GM21447 (cell line): ENCODE results near the gene TMEM212.

ENCODE experiments used
- ATAC-seq: cut with Tn5 transposase; IDR thresholded peaks from one replicate; pipeline ENCODE4 v1.9.1; 2021; ENCODE audit not compliant: unreplicated experiment

The TMEM212 gene

DNA sequence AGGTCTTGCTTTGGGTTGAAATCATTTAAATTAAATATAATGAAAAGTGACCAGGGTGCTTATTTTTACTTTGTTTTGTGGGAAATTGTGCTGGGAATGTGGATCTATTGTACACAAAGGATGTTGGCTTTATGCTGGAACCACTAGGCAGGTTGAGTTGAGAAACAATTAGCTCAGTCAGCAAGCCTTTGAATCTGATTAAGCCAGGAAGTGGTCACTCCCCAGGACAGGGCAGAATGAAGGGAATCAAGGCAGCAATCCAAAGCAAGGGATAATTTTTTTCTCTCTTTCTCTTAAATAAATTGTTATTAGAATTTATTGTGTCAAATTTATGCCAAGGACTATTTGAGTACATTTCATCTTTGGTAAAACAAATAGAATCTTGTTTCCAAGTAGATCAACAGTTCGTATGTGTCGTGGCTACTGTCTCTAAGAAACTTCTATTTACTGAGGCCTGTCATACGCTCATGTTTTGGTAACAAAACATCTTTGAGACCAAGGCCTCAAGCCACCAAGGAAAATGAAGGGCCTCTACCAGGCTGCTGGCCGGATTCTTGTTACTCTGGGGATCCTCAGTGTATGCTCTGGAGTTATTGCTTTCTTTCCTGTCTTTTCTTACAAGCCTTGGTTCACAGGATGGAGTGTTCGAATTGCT, at the start of gene TMEM212:
Gene TMEM212, plus strand, starts transcription at position 486 of the 655 bp plus-strand sequence. Its CDS starts 35 bp downstream, at position 521.
- ATAC-seq = no peak

DNA sequence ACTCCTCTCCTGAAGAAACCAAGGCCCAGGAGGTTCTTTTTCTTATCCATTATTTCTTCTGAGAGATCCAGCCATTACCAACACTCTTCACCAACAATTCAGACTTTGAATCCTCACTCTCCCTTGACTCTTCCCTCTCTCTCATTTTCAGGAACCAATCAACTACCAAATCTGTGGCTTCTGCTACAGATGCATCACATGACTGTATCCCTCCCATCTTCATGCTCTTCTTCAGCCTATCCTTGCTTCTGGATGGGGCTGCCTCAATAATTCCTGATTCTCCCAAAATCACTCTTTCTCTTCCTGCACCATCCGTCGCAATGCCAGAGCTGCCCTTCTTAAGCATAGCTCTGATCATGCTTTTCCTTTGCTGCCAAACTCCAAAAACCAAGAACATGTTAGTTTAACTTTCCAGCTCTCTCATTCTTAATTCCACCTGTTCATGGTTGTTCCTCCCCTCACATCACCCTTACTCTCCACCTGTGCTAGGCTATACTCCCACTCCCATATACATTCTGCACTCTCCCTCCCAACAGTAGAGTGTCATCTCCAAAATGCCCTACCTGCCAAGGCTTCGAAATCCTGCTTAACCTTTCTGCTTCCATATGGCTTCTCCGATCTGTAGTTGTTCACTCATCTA, 46.4 kb upstream of the TMEM212 start:
- ATAC-seq = no peak

DNA sequence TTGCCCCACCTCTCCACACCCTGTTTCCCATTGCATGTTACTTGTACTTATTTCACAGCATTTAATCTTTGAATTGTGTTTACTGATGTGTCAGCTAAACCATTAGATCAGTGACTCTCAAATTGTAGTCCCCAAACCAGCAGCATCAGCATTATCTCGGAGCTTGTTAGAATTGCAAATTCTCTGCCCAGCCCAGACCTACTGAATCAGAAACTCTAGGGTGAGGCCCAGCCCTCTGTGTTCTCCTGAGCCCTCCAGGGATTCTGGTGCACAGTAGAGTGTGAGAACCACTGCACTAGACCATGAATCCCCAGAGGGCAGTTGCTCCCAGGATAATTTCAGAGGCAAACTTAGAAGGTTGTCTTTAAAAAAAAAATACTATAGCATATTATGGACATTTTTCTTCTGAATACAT, 45.9 kb upstream of the TMEM212 start:
- peak; percentile 72 for ATAC-seq

DNA sequence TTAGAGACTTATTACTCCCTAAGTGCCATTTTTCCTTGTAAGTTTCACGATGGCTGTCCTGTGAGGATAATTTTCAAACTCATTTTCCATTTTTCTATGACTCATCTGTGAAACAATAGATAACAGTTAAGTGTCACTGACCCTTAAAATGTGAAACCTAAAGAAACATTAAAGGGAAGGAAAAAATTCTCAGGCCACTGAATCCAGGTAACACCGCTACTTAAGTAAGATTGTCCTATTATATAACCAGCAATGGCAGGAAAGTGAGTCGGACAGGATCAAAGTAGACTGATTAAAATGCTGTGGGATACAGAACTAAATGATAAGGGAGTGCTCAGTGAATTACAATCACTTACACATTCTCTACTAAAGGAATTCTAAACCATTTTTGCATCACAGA, 45.3 kb upstream of the TMEM212 start:
- no peak for ATAC-seq

DNA sequence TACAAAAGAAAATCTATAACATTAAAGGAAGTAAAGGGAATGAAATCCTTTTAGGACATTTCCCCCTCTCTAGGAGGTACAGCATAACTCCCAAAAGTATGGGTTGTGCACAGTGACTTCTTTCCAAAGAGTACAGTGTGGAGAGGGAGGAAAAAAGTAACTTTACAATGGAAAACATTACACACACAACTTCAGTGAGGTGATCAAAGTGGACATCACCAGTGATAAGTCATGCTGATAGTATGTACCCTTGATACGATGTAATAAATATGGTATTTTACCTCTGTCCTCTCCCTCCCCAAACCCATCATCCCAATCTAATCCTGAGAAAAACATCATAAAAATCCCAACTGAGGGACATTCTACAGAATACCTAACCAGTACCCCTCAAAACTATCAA, 43.6 kb upstream of the TMEM212 start:
- ATAC-seq = no peak

DNA sequence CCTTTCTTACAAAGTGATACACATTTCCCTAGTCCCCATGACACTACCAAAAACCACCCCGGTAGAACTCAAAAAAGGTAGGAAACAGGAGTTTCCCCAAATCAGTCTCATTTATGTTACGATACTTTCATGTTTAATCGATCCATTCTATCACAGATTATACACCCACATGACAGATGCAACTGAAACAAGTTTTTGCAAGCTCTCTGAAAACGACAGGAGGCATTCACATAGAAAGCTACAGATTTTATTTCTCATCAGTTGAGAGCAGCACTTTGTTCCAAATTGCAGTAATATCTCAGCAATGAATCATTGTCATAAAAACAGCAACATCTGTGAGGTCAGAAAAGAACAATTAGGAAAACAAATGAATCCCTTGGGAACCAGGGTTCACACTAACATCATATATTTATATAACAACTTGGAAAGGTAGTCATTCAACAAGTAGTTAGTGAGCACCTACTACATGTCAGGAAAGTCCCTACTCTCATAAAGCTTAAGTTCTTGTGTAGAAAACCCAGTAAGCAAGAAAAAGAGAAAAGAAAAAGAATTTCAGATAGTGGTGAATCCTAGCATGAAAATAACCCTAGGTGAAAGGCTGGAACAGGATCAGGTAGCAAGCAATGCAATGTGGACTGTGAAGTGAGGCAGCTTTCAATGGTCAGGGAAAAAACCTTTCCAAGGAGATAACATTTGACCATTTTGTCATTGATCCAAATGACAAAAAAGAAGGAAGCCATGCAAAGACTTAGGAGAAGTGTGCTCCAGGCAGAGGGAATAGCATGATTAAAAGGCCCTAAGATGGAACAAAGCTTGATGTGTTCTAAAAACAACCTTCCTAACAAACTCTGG, 41.2 kb upstream of the TMEM212 start:
- no peak for ATAC-seq

DNA sequence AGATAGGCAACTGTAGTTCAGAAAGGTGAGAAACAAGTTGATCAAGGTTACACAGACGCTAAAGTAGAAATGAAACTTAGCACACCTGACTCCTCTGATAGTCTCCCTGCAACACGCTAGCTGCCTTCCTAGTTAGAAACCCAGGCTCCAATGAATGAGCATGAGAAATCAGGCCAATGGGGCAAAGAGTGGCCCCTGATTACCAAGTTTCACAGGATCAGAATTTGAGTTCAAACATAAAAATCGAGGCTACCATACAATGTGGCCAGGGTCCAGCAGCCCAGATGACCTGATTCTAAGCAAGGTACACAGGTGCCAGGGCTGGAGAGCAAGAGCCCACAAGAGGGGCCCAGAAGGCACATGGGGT, 40.6 kb upstream of the TMEM212 start:
- no peak for ATAC-seq

DNA sequence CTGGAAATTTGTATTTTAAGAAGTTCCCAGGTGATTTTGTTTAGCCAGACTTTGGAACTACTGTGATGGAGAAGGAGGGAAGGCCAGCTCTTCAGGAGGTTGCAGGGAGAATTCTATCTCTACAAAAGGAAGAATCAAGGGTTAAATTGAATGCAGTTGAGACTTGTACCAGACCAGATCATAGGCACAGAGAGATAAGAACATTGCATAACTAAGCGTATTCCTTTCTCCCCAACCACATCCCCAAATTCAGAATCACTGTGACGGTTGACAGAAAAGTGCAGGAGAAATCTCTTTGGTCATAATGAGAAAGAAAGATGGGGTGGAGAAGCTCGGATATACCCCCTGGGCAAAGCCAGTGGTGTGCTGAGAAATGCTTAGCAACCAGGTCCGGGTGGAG, 40.1 kb upstream of the TMEM212 start:
- ATAC-seq = no peak

DNA sequence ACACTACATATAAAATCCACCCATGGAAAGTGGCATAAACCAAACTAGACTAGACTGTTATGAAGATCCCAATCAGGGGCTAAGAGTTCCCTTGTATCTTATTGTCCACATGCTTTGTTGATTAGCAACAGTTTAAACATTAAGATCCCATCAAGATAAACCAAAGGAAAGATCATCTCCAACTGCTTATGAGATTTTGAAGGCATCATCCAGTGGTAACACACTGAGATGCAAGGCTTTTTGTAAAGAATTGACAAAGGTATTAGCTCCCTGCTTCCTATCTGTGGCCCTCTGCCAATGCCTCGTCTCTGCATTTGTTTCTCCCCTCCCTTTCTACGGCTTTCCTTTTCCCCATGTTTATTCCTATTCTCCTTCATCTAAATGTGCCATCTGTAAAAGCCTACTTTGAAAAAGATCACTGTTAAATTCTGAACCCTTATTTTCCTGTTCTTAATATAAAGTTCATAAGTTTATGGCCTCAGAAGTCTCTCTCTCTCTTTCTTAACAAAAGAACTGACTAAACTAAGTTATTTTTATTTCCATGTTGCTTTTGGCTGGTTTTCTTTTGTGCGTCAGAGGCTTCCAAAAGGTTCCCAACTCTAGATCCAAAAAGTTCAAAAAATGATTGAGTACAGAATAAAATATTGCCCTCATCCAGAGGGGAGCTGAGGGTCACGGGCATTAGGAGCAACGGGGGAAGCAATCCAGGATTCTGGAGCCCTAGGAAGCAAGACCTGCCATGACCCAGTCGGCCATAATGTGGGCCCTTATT, 38.3 kb upstream of the TMEM212 start:
- ATAC-seq = no peak

DNA sequence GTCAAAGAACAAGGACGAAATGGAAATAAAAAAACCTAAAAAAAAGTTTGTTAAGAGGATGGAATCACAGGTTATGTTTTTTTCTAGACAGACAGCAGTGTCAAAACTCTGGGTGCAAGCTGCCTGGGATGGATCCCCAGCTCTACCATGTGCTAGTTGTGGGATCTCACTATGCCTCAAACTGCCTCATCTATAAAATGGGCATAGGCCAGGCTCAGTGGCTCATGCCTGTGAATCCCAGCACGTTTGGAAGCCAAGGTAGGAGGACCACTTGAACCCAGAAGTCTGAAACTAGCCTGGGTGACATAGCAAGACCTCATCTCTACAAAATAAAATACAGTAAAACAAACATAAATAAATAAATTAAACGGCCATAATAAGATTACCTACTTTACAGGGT, 37.5 kb upstream of the TMEM212 start:
- ATAC-seq = no peak

DNA sequence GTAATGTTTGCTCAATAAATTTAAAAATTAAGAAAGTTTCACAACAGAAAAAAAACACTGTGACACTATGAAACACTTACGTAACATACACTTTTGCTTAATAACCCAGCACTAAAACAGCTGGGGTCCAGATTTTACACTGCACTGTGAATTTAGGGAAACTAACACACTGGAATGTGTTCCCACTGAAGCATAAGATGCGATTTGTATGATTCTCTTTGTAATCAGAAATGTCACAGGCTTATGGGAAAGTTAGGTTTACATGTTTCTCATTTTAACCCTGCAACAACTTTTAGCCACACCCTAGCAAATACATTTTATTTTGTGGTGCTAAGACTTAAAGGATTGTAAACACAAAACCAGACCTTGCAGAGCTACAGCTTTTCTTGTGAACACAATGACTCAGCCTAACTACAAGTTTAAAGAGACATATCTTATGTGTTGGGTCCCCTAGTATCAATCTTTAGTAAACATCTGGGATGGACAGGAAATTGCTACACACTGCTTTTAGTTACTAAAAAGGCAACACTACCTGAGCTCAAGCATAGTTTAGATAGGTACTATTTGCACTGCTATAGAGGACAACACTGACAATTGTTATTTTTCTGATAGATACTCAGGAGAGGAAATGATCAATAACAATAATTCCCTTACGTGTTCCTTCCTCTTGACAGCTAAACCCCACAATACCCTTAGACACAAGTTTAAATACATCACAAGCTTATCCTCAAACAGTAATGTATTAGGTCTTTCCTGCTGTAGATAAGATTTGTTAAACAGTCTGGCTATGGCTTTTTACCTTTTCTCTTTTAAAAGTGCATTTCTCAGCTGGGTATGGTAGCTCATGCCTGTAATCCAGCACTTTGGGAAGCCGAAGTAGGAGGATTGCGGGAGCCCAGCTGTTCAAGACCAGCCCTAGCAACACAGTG, 36.7 kb upstream of the TMEM212 start:
- no peak for ATAC-seq

DNA sequence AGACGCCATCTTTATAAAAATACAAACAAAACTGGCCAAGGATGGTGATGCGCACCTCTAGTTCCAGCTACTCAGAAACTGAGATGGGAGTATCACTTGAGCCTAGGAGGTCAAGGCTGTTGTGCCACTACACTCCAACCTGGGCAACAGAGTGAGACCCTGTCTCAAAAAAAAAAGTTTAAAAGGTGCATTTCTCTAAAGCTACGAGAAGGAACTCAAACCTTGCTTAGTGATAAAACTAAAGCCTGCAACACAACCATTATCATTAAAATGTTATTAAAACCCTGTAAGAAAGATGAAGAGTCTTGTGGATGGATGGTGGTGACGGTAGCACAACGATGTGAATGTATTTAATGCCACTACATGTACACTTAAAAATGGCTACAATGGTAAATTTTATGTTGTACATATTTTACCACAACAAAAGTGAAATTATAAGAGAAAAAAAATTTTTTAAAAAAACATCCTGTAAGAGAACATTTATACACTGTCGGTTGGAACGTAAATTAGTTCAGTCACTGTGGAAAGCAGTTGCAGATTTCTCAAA, 35.9 kb upstream of the TMEM212 start:
- no peak for ATAC-seq

DNA sequence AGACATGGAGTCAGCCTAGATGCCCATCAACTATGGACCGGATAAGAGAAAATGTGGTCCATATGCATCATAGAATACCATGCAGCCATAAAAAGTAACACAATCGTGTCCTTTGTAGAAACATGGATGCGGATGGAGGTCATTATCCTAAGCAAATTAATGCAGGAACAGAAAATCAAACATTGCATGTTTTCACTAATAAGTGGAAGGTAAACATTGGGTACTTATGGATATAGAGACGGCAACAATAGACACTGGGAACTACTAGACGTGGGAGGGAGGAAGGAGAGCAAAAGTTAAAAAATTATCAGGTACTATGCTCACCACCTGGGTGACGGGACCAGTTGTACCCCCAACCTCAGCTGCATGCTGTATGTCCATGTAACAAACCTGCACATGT, 35.3 kb upstream of the TMEM212 start:
- ATAC-seq = no peak

DNA sequence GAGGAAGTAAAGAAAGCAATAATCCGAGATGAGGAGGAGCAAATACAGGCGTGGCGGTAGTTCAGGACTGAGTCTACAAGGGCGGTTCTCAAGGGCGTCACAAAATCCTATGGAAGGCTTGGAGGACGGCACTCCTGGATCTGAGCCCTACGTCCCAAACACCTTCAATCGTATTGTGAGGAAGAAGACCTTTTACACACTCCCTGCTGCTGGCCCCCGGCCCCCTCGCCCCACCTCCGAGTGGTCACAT, 33.6 kb upstream of the TMEM212 start:
- peak; percentile 28 for ATAC-seq

DNA sequence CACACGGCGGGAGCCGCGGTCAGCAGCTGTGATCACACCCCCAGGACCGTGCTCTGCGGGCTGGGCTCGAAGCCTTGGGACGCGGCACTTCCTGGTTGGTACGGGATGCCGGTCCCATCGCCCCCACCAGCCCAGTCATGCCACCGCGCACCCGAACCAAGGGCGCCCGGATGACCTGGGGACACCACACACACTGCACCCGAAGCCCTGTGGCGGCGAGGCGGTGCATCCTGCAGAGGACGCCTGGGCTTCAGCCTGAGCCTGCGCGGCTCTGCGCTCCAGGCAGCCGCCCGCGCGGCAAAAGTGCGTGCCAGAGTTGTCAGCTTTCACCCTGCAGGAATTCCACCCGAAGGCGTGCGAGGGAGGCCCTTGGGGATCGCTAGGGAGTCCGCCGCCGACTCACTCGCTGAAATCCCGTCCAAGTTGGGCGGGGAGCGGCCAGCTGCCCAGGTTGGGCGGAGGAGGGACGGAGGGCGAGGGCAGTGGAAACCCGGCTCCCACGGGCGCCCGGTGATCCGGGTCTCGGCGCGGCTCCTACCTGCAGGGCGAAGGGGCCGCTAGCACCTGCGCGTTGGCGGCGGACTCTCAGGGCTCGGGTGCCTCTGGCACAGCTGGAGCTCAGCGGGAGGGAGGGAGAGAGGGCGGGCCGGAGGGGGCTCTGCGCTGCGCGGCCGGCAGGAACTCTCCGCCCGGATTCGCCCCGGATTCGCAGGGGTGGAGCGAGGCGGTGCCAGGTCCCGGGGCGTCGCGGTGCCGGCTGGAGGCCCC, 33.1 kb upstream of the TMEM212 start, which contains the start of gene PLD1:
Gene PLD1, minus strand, starts transcription at position 623 of the 768 bp plus-strand sequence. CDS start 72,432 bp downstream, outside the sequence.
- ATAC-seq = peak; percentile 57

DNA sequence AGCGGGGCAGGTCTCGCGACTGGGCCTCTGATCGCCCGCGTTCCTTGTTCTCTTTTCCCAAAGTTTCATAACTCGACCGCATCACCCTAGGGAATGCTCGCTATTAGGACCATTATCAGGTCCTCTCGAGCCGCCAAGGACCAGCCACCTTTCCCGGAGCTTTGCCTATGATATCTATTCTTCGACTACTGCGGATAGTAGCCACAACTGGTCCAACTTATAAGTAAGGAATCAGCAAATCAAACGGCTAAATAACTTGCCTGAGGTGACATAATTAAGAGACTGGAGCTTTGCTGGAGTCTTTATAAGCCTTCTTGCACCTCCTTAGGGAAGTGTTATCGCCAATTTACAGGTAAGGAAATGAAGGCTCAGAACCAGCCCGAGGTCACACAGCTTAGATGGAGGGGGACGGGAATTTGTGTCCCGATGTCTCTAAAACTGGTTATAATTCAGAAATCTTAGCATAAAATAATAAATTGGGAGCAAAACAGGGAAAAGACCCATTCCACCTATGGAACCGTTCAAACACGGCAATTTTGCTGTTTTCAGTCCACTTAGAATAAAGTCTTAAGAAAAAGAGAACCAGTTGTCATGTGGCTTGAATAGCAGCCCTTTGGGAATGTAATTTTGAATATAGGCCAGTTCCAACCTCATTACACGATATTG, 32.4 kb upstream of the TMEM212 start:
- no peak for ATAC-seq

DNA sequence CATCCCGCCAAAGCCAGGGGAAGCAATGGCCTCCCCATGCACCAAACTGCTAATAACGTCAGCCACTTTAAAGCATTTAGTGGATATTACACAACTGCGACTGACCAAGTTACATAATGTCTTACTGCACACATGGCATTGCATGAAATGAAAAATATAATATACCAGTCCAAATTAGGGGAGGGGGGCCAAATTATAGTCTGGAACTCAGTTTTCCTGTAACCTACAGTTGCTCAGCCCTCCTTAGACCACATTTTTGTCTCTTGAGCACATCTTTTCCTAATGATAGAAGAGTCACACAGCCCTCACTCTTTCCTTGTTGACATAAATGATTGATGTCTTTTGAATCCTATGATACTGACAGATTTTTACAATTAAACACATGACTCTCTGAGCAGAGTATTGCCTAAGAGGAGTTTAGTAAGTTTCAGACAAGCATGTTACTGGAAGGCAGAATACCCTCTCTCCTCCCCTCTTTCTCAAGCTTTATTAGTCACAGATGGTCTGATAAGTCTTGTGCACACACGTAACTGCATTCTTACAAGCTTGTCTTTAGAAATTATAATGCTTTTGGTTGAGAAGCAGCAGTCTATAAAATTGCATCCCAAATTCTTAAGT, 31.7 kb upstream of the TMEM212 start:
- ATAC-seq = no peak

DNA sequence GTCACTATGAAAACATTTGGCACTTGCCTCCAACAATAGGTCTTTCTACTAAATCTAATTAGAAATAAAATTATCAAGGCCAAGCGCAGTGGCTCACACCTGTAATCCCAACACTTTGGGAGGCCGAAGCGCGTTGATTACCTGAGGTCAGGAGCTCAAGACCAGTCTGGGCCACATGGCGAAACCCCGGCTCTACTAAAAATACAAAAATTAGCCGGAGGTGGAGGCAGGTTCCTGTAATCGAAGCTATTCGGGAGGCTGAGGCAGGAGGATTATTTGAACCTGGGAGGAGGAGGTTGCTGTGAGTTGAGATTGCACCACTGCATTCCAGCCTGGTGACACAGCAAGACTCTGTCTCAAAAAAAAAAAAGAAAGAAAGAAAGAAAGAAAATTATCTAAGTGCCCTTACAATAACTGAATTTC, 31.2 kb upstream of the TMEM212 start:
- no peak for ATAC-seq
